Stimulated activated CD4-positive, alpha-beta T cell treated with anti-CD3 and anti-CD28 coated beads, Interleukin-1b, Interleukin-23, amount 100 ng/mL, for 24 hours (primary cell): ENCODE results near the gene BAX.
"Not testable (repeated sequence)": the region's sequence is repeated elsewhere in the genome, so short reads cannot be mapped to it uniquely, and the experiment has no call there.

Source experiments
- DNase-seq, 4 experiments: peaks; one replicate each; pipeline ENCODE4 v3.0.0-alpha.2; 2020; ENCODE audit warnings: low read depth in 4 of 4, low spot score in 1 of 4

BAX gene

DNA sequence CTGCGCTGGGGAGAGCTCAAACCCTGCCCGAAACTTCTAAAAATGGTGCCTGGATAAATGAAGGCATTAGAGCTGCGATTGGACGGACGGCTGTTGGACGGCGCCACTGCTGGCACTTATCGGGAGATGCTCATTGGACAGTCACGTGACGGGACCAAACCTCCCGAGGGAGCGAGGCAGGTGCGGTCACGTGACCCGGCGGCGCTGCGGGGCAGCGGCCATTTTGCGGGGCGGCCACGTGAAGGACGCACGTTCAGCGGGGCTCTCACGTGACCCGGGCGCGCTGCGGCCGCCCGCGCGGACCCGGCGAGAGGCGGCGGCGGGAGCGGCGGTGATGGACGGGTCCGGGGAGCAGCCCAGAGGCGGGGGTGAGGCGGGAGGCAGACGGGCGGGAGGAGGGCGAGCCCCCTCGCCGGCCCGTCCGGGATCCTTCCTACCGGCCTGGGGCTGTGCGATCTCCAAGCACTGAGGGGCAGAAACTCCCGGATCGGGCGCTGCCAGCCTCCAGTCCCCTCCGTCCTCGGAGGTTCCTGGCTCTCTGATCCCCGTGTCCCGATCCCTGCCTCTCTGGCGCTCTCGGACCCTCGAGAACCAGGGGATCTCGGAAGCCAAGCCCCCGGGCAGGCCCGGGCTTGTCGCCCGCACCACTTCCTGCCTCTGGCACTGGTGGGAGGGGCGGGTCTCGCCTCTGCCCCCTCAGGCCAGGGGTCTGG lies at the start of gene BAX:
BAX (plus strand) TSS at position 281 of the 713 bp plus-strand sequence; CDS start at position 335, 54 bp downstream.
- peak; percentile 83 to 97 (median 90) for DNase-seq

DNA sequence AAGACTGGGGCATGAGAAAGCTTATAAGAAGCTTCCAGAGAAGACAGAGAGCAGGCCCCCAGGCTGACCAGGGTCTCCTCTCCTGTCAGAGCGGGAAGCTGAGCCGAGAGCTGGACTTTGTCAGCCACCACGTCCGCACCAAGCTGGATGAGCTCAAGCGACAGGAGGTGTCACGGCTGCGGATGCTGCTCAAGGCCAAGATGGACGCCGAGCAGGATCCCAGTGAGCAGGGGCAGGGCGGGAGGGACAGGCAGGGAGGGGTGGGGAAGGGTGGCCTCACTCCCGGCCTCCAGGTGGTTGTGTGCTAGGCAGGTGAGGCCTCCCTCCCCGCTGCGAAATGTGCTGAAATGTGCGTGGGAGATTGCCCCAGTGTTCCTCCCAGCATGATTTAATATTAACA lies 49.0 kb upstream of the BAX start:
- no peak for DNase-seq

DNA sequence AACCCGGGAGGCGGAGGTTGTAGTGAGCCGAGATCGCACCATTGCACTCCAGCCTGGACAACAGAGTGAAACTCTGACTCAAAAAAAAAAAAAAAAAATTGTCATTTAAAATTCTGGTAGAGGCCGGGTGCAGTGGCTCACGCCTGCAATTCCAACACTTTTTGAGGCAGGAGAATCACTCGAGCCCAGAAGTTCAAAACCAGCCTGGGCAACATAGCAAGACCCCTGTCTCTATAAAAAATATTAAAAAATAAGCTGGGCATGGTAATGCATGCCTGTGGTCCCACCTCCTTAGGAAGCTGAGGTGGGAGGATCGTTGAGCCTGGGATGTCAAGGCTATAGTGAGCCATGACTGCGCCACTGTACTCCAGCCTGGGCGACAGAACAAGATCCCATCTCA lies 48.4 kb upstream of the BAX start:
- no peak for DNase-seq

DNA sequence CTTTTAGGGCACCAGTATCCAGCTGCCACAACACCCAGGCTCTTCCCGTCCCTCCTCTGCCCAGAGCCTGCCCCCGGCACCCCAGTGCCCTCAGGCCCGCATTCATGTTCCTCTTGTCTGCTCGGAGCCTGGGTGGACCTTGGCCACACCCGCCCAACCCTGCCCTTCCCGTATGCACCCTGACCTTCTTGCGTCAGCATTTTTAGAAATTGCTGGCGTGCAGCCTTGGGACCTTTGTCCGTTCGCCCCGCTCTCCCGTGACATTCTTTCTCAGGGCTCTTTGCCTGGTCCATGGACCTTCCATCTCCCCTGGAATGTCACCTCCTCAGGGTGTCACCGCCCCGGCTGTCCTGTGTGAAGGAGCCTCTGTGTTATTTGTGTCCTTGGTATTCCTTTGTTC lies 47.0 kb upstream of the BAX start:
- DNase-seq: no peak

DNA sequence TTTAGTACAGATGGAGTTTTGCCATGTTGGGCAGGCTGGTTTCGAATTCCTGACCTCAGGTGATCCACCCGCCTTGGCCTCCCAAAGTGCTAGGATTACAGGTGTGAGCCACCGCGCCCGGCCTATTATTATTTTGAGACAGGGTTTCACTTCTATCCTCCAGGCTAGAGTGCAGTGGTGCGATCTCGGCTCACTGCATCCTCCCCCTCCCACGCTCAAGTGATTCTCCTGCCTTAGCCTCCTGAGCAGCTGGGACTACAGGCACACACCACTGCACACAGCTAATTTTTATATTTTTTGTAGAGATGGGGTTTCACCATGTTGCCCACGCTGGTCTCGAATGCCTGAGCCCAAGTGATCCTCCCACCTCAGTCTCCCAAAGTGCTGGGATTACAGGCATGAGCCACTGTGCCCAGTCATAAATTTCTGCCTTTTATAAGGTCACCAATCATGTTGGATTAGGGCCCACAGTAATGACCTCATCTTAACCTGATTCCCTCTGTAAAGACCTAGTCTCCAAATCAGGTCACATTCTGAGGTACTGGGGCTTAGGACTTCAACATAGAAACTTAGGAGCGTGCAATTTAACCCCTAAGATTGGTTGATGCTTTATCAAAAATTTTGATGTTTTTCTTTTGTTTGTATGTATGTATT lies 45.1 kb upstream of the BAX start:
- DNase-seq: not testable (repeated sequence)

DNA sequence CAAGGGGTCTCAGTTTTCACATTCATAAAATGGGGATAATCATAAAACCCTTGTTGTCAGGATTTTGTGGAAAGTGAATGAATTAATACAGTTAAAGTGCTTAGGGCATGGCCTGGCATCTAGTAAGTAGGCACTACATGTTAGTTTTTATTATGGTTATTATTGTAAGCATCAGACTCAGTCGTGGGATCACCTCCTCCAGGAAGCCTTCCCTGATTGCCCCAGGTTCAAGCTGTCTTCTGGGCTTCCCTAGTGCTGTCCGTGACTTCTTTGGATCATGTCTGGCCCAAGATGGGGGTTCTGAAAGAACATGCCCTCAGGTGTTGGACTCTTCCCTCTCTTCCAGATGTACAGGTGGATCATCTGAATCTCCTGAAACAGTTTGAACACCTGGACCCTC lies 43.9 kb upstream of the BAX start:
- DNase-seq: no peak

DNA sequence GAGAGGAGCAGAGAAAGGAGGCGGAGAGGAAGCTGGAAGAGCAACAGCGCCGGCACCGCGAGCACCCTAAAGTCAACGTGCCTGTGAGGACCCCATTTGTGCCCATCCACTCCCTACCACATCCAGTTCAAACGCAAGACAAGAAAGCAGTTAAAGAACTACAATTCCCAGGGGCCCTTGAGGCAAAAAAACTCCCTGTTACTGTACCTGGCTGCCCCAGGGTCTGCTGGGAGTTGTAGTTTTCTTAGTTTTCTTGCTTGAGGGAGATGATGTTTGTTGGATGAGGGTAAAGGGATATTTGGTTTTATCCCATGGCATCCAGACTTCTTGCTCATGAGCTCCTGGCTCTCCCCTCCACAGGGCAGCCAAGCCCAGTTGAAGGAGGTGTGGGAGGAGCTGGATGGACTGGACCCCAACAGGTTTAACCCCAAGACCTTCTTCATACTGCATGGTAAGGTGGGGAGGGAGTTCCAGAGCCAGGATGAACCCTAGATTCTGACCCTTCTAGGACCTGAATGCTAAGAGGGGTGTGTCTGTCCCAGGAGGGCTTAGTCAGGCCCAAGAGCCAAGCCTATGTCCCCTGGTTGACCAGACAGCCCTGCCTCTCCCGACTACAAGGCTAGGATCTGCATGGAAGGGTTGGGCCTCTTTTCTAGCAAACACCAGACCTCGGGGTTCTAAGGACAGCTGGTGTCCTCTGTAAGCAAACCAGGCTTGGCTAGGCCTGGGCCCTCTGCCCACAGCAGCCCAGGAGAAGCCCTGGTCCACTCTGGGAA lies 41.4 kb upstream of the BAX start:
- no peak for DNase-seq

DNA sequence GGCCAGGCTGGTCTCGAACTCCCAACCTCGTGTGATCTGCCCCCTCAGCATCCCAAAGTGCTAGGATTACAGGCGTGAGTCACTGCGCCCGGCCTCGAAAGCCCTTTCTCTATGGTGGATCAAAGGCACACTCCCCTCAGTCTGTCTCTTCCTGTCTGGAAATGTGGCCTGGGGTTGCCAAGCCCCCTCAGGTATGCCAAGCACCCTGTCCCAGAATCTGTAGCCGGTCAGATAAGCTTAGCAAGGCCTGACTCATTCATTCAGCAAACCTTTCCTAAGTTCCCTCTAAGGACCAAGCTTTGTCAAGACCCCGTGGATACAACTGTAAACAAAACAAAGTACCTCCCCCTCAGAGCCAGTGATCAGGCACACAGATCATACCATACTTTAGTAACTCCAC lies 40.5 kb upstream of the BAX start:
- DNase-seq: no peak

DNA sequence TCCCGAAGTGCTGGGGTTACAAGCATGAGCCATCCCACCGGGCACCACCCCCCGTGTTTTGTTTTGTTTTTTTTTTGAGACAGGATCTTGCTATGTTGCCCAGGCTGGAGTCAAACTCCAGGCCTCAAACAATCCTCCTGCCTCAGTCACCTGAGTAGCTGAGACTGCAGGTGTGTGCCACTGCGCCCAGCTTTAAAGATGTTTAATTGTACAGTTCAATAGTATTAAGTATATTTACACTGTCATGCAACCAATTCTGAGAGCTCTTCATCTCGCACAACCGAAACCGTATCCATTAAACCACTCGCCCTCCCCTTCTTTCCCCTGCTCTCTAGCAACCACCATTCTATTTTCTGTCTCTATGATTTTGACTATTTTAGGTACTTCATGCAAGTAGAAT lies 38.9 kb upstream of the BAX start:
- no peak for DNase-seq

DNA sequence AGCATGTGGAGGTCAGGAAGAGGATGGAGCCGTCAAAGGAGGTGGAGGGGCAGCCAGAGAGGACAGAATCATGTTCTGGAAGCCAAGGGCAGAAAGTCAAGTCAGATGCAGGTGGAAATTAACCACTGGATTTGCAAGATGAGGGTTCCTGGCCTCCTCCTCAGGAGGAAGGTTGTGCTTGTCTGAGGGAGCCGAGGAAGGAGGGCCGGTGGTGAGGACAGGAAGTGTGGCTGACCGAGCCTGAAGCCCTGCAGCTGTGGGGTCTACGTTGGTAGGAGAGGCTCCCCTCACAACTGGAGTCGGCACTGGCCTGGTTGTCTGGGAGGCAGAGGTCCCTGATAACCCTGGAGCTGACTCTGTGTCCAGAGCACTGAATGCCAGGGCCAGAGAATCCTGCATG lies 36.6 kb upstream of the BAX start:
- no peak for DNase-seq

DNA sequence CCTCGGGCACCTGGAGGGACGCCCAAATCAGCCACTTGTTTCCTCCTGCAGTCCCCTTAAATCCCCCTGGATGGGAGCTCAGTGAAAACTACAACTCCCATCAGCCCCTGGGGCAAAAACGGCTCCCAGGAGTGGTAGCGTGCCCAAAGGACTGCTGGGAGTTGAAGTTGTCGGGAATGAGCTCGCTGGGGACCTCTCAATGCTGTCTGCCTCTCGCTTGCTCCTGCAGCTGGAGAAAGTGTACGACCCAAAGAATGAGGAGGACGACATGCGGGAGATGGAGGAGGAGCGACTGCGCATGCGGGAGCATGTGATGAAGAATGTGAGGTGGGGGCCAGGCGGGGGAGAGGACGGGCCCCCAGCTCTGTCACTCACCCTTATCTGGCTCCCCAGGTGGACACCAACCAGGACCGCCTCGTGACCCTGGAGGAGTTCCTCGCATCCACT lies 35.9 kb upstream of the BAX start:
- DNase-seq: no peak

DNA sequence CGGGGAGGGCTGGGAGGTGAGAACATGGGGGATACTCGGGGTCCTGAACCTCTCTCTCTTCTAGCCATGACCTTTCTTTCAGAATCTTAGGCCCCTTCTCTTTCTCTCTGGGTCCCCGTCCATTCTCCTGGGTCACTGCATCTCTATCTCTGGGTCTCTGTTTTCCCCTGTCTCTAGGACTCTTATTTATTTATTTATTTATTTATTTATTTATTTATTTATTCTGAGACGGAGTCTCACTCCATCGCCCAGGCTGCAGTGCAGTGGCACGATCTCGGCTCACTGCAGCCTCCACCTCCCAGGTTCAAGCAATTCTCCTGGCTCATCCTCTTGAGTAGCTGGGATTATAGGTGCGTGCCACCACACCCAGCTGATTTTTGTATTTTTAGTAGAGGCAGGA lies 35.4 kb upstream of the BAX start:
- DNase-seq: not testable (repeated sequence)

DNA sequence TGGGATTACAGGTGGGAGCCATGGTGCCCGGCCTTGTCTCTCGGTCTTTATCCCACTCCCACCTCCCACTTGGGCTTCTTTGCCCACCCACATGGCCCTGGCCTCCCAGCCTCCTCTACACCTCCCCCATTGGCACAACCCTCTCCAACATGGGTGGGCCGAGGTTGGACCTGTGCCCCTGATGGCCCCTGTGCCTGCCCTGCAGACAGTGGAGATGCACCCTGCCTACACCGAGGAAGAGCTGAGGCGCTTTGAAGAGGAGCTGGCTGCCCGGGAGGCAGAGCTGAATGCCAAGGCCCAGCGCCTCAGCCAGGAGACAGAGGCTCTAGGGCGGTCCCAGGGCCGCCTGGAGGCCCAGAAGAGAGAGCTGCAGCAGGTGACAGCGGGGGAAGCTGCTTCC lies 33.7 kb upstream of the BAX start:
- no peak for DNase-seq

DNA sequence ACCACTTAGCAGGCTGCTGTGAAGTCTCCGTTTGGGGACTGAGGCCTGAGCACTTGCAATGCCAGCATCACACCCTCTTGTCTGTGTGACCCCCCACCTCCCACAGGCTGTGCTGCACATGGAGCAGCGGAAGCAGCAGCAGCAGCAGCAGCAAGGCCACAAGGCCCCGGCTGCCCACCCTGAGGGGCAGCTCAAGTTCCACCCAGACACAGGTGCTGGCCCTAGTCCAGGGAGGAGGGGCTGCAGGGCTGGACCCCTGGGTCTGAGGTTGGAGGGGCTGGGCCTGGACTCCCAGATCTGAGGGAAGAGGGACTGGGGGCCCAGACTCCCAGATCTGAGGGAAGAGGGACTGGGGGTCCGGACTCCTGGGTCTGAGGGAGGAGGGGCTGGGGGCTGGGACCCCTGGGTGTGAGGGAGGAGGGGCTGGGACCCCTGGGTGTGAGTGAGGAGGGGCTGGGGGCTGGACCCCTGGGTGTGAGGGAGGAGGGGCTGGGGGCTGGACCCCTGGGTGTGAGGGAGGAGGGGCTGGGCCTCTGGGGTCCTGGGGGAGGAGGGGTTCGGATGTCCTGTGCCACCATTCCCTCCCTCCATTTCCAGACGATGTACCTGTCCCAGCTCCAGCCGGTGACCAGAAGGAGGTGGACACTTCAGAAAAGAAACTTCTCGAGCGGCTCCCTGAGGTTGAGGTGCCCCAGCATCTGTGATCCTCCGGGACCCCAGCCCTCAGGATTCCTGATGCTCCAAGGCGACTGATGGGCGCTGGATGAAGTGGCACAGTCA lies 32.8 kb upstream of the BAX start:
- no peak for DNase-seq

DNA sequence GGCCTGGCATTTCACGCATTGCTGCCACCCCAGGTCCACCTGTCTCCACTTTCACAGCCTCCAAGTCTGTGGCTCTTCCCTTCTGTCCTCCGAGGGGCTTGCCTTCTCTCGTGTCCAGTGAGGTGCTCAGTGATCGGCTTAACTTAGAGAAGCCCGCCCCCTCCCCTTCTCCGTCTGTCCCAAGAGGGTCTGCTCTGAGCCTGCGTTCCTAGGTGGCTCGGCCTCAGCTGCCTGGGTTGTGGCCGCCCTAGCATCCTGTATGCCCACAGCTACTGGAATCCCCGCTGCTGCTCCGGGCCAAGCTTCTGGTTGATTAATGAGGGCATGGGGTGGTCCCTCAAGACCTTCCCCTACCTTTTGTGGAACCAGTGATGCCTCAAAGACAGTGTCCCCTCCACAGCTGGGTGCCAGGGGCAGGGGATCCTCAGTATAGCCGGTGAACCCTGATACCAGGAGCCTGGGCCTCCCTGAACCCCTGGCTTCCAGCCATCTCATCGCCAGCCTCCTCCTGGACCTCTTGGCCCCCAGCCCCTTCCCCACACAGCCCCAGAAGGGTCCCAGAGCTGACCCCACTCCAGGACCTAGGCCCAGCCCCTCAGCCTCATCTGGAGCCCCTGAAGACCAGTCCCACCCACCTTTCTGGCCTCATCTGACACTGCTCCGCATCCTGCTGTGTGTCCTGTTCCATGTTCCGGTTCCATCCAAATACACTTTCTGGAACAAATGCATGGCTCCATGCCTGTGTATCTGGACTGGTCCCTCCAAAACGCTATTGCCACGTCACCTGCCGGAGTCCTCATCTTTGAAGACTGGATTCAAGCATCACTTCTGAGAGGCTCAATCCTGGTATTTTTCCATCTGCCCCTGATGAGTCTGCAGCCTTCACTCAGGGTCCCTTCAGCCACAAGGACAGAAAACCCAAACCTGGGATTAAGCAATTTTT lies 31.9 kb upstream of the BAX start:
- no peak for DNase-seq

DNA sequence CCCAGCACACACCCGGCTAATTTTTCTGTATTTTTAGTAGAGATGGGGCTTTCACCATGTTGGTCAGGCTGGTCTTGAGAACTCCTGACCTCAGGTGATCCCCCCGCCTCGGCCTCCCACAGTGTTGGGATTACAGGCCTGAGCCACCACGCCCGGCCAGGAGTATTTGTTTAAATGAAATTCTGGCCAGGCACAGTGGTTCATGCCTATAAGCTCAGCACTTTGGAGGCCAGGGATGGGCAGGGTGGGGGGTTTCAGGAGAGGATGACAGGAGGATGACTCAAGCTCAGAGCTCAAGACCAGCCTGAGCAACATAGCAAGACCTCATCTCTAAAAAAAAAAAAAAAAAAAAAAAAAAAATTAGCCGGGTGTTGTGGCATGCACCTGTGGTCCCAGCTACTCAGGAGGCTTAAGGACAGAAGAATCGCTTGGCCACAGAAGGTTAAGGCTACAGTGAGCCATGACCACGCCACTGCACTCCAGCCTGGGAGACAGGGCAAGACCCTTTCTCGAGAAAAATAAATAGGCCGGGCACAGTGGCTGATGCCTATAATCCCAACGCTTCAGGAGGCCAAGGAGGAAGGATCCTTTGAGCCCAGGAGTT lies 29.3 kb upstream of the BAX start:
- no peak for DNase-seq

DNA sequence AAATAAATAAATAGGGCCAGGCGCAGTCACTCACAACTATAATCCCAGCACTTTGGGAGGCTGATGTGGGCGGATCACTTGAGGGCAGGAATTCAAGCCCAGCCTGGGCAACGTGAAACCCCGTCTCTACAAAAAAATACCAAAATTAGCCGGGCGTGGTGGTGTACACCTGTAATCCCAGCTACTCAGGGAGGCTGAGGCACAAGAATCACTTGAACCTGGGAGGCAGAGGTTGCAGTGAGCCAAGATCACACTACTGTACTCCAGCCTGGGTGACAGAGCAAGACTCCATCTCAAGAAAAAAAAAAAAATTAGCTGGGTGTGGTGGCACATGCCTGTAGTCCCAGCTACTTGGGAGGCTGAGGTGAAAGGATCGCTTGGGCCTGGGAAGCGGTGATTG lies 28.8 kb upstream of the BAX start:
- not testable (repeated sequence) for DNase-seq

DNA sequence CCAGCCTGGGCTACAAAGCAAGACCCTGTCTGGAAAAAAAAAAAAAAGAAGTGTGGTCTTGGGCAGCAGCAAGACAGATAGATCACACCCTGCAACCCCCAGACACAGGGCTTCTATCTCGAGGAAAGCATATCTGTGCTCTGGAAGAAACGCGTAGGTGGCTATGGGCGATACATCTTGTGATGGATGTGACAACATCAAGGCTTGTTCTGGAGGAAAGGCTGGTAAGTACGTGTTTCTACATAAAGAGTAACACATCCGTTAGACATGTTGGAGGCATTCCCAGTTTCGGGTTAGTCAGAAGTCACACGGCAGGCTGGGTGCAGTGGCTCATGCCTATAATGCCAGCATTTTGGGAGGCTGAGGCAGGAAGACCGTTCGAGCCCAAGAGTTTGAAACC lies 27.8 kb upstream of the BAX start:
- DNase-seq: no peak

DNA sequence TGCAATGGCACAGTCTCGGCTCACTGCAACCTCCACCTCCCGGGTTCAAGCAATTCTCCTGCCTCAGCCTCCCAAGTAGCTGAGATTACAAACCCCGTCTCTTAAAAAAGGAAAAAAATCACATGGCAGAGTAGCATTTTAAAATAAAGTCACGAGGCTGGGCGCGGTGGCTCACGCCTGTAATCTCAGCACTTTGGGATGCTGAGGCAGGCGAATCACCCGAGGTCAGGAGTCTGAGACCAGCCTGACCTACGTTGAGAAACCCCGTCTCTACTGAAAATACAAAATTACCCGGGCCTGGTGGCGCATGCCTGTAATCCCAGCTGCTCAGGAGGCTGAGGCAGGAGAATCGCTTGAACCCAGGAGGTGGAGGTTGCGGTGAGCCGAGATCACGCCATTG lies 27.0 kb upstream of the BAX start:
- not testable (repeated sequence) for DNase-seq
